GM12878 (cell line): ENCODE measurements around the gene ZNF839. TPM values are rescaled to one million over a fixed set of nuclear protein-coding genes. Genes with fewer than 3 reads are reported as not detected.

Experiments
- CHD2 ChIP-seq: IDR thresholded peaks from 2 replicates; pipeline ENCODE4 v1.6.1; 2011; ENCODE audit warnings: low read depth, low read length, improper control_type of control experiment, borderline replicate concordance
- ELK1 ChIP-seq: IDR thresholded peaks from 2 replicates; pipeline ENCODE4 v1.6.1; 2012; ENCODE audit warnings: low read depth, low read length, improper control_type of control experiment
- EP300 ChIP-seq, 2 experiments: fragments of 150-350 bp in 1 of 2; IDR thresholded peaks; 2 replicates each; pipeline ENCODE4 v1.6.1; 2011 to 2012; ENCODE audit warnings: low read depth in 2 of 2, low read length in 2 of 2, borderline replicate concordance in 1 of 2, improper control_type of control experiment in 1 of 2, inconsistent platforms in 1 of 2; ENCODE audit not compliant: control insufficient read depth in 1 of 2
- ESRRA ChIP-seq: IDR thresholded peaks from 2 replicates; pipeline ENCODE4 v1.6.1; 2012; ENCODE audit warnings: mild to moderate bottlenecking, low read length, improper control_type of control experiment
- ETV6 ChIP-seq, 2 experiments: fragments of 450-650 bp in 1 of 2; IDR thresholded peaks in 1 of 2; conservative IDR thresholded peaks in 1 of 2; 2 replicates each; pipeline ENCODE4 v1.6.1; 2014; ENCODE audit warnings: antibody characterized with exemption in 1 of 2, borderline replicate concordance in 1 of 2, low read depth in 1 of 2, mild to moderate bottlenecking in 1 of 2, moderate library complexity in 1 of 2
- FOS ChIP-seq: IDR thresholded peaks from 3 replicates; pipeline ENCODE4 v1.6.1; 2011; ENCODE audit warnings: borderline replicate concordance; ENCODE audit not compliant: insufficient read length; ENCODE audit errors: extremely low read depth
- GABPA ChIP-seq: IDR thresholded peaks from 2 replicates; pipeline ENCODE4 v1.6.1; 2014; ENCODE audit warnings: antibody characterized with exemption, low read depth, mild to moderate bottlenecking, inconsistent platforms
- HDAC2 ChIP-seq: fragments of 200-600 bp; sonication (generic); IDR thresholded peaks from 2 replicates; pipeline ENCODE4 v1.6.1; 2017
- HDGF ChIP-seq: fragments of 450-650 bp; IDR thresholded peaks from 2 replicates; pipeline ENCODE4 v1.6.1; 2016; ENCODE audit warnings: antibody characterized with exemption
- MXI1 ChIP-seq: fragments of 150-350 bp; IDR thresholded peaks from 2 replicates; pipeline ENCODE4 v1.6.1; 2011; ENCODE audit warnings: low read depth, mild to moderate bottlenecking, inconsistent platforms, low read length, improper control_type of control experiment
- MYB ChIP-seq: fragments of 150-350 bp; IDR thresholded peaks from 2 replicates; pipeline ENCODE4 v1.6.1; 2014; ENCODE audit warnings: mild to moderate bottlenecking, low read depth, low read length, borderline replicate concordance
- MYC ChIP-seq: IDR thresholded peaks from 2 replicates; pipeline ENCODE4 v1.6.1; 2011; ENCODE audit warnings: mild to moderate bottlenecking, low read length, moderate library complexity, inconsistent platforms; ENCODE audit not compliant: insufficient read depth, insufficient replicate concordance, insufficient read length, severe bottlenecking
- NR2C2 ChIP-seq: IDR thresholded peaks from 2 replicates; pipeline ENCODE4 v1.6.1; 2011; ENCODE audit warnings: borderline replicate concordance, low read depth; ENCODE audit not compliant: control insufficient read depth, insufficient read length
- RBBP5 ChIP-seq: fragments of 200-600 bp; sonication (generic); conservative IDR thresholded peaks from 2 replicates; pipeline ENCODE4 v1.6.1; 2016
- RCOR1 ChIP-seq: conservative IDR thresholded peaks from 2 replicates; pipeline ENCODE4 v1.6.1; 2012; ENCODE audit warnings: low read depth, low read length, improper control_type of control experiment
- REST ChIP-seq: IDR thresholded peaks from 2 replicates; pipeline ENCODE4 v1.6.1; 2012; ENCODE audit warnings: mild to moderate bottlenecking, low read depth, low read length
- RUNX3 ChIP-seq: IDR thresholded peaks from 2 replicates; pipeline ENCODE4 v1.6.1; 2012; ENCODE audit warnings: low read length, inconsistent platforms
- SUZ12 ChIP-seq: fragments of 200-600 bp; sonication (generic); IDR thresholded peaks from one replicate; pipeline ENCODE4 v1.6.1; 2018; ENCODE audit warnings: antibody characterized with exemption, mild to moderate bottlenecking; ENCODE audit not compliant: unreplicated experiment
- TARDBP ChIP-seq: IDR thresholded peaks from 2 replicates; pipeline ENCODE4 v1.6.1; 2016; ENCODE audit warnings: borderline replicate concordance
- TCF3 ChIP-seq: IDR thresholded peaks from 2 replicates; pipeline ENCODE4 v1.6.1; 2012; ENCODE audit warnings: low read depth, mild to moderate bottlenecking, low read length, borderline replicate concordance; ENCODE audit not compliant: insufficient read depth
- ZNF24 ChIP-seq: fragments of 450-650 bp; IDR thresholded peaks from 2 replicates; pipeline ENCODE4 v1.6.1; 2017; ENCODE audit warnings: antibody characterized with exemption, mild to moderate bottlenecking
- ZNF687 ChIP-seq: fragments of 450-650 bp; IDR thresholded peaks from 2 replicates; pipeline ENCODE4 v1.6.1; 2017; ENCODE audit warnings: mild to moderate bottlenecking, moderate library complexity
- polyA plus RNA-seq, 11 experiments: library from polyadenylated mRNA; depleted of rRNA in 4 of 11; unstranded in 6 of 11; stranded (reverse) in 5 of 11; fragments of >200 nt; fragmentation: Nextera tagmentation in 4 of 11; fragmentation: Illumina TruSeq in 1 of 11; extraction: Ambion mirVana in 4 of 11; extraction: Trizol in 1 of 11; gene quantifications; 1 replicate in 1 of 11; 2 replicates in 10 of 11; pipeline versions ENCODE4 v1.2.1 to v1.2.3, GENCODE V29; 2011 to 2016; ENCODE audit warnings: inconsistent platforms in 2 of 11, missing spikeins in 2 of 11, low read depth in 1 of 11
- total RNA-seq, 4 experiments: library from RNA; depleted of rRNA in 3 of 4; stranded (reverse); fragments of >200 nt in 3 of 4; fragmentation: Illumina TruSeq in 1 of 4; extraction: Trizol in 1 of 4; gene quantifications; 2 replicates each; pipeline versions ENCODE4 v1.2.1 to v1.2.3, GENCODE V29; 2013 to 2021

Gene ZNF839
- total and polyA plus RNA-seq, 10 of the 15 experiments (the other 5 are each of a cell fraction or from before 2014, with no cell fraction given): 1.4 to 14.4 (median 8.6) TPM

GRCh38 chr14:102319351-102320032 lies at the start of gene ZNF839 (continued):
- no peak for TF ChIP-seq NR2C2
- TF ChIP-seq HDAC2: no peak
- TF ChIP-seq MXI1: peak; percentile 88
- no peak for TF ChIP-seq ETV6 (conservative IDR thresholded peaks at IDR 0.05 in 1 of 2, IDR thresholded peaks at IDR 0.05 in 1 of 2; ENCODE audit: borderline replicate concordance in 1 of 2, low read depth in 1 of 2)
- peak; percentile 50 for TF ChIP-seq RUNX3
- peak; percentile 93 for TF ChIP-seq TARDBP
- no peak for TF ChIP-seq SUZ12
- TF ChIP-seq RBBP5: no peak
- TF ChIP-seq MYB: no peak
- TF ChIP-seq EP300 (IDR thresholded peaks at IDR 0.05; ENCODE audit: borderline replicate concordance in 1 of 2, control insufficient read depth in 1 of 2, low read depth in 2 of 2, low read length in 2 of 2): peak in 1 of 2 experiments; percentile 36; a peak in 1 of 4 replicates
- no peak for TF ChIP-seq ESRRA
- TF ChIP-seq REST: no peak
- no peak for TF ChIP-seq TCF3
- 0 out of 2 replicates have a peak, but pooled peaks have one; percentile 48 for TF ChIP-seq CHD2
- TF ChIP-seq ZNF24: peak; percentile 92
- no peak for TF ChIP-seq FOS
- peak; percentile 57; the same call in 1 of the 2 replicates for TF ChIP-seq ZNF687
- TF ChIP-seq MYC: no peak
- no peak for TF ChIP-seq GABPA
- TF ChIP-seq HDGF: no peak
- 0 out of 2 replicates have a peak, but pooled peaks have one; percentile 31 for TF ChIP-seq ELK1
- TF ChIP-seq RCOR1: no peak
